Measurements from ENCODE around the gene TMEM72.

TMEM72 gene

GRCh38 chr10:44920252-44920651, 9.1 kb downstream of the TMEM72 start:
- Histone ChIP-seq H3K9me3 (no peaks in the 10 kb centered on the region), H3K27ac (no peak overlapping the region), H3K27me3 (no peaks in the 10 kb centered on the region), H3K36me3 (no peaks in the 10 kb centered on the region), H3K4me3 (ENCODE audit: low read depth in 1 of 2, low read length in 1 of 2) (no peak overlapping the region), H3K4me1 (ENCODE audit: control insufficient read depth in 1 of 2, insufficient read depth in 1 of 2, low read depth in 1 of 2, low read length in 1 of 2) (peaks cover 10 to 12% of the 10 kb centered on the region in 2 experiments)
- TF ChIP-seq CTCF (IDR thresholded peaks at IDR 0.05), result no peak

GRCh38 chr10:44921061-44921460, 9.9 kb downstream of the TMEM72 start:
- no peak for TF ChIP-seq CTCF (IDR thresholded peaks at IDR 0.05)
- H3K4me1 ChIP-seq (ENCODE audit: control insufficient read depth in 1 of 2, insufficient read depth in 1 of 2, low read depth in 1 of 2, low read length in 1 of 2), result peaks cover 2 to 4% of the 10 kb centered on the region in 2 experiments
- H3K36me3 ChIP-seq, result no peaks in the 10 kb centered on the region
- H3K9me3 ChIP-seq, result no peaks in the 10 kb centered on the region
- no peaks in the 10 kb centered on the region for H3K27me3 ChIP-seq
- no peak overlapping the region for H3K27ac ChIP-seq
- H3K4me3 ChIP-seq (ENCODE audit: low read depth in 1 of 2, low read length in 1 of 2), result no peak overlapping the region

GRCh38 chr10:44921506-44921905, 10.4 kb downstream of the TMEM72 start:
- Histone ChIP-seq H3K4me3 (ENCODE audit: low read depth in 1 of 2, low read length in 1 of 2) (no peak overlapping the region), H3K27me3 (no peaks in the 10 kb centered on the region), H3K27ac (no peak overlapping the region), H3K9me3 (no peaks in the 10 kb centered on the region), H3K4me1 (ENCODE audit: control insufficient read depth in 1 of 2, insufficient read depth in 1 of 2, low read depth in 1 of 2, low read length in 1 of 2) (no peaks in the 10 kb centered on the region), H3K36me3 (no peaks in the 10 kb centered on the region)
- no peak for TF ChIP-seq CTCF (IDR thresholded peaks at IDR 0.05)

- no peaks in the 10 kb centered on the region for H3K36me3 ChIP-seq
- TF ChIP-seq CTCF (IDR thresholded peaks at IDR 0.05), result no peak
- no peak overlapping the region for H3K4me3 ChIP-seq (ENCODE audit: low read depth in 1 of 2, low read length in 1 of 2)
- H3K4me1 ChIP-seq (ENCODE audit: control insufficient read depth in 1 of 2, insufficient read depth in 1 of 2, low read depth in 1 of 2, low read length in 1 of 2), result peaks cover 1 to 4% of the 10 kb centered on the region in 2 experiments
- H3K27me3 ChIP-seq, result no peaks in the 10 kb centered on the region
- H3K27ac ChIP-seq, result no peak overlapping the region
- no peaks in the 10 kb centered on the region for H3K9me3 ChIP-seq
Measured at GRCh38 chr10:44922021-44922420, 10.9 kb downstream of the TMEM72 start.

GRCh38 chr10:44922796-44923545, 11.8 kb downstream of the TMEM72 start:
- no peak for TF ChIP-seq CTCF (IDR thresholded peaks at IDR 0.05)
- no peaks in the 10 kb centered on the region for H3K36me3 ChIP-seq
- peaks cover 5 to 6% of the 10 kb centered on the region in 2 experiments for H3K4me1 ChIP-seq (ENCODE audit: control insufficient read depth in 1 of 2, insufficient read depth in 1 of 2, low read depth in 1 of 2, low read length in 1 of 2)
- H3K27me3 ChIP-seq, result no peaks in the 10 kb centered on the region
- no peak overlapping the region for H3K27ac ChIP-seq
- no peaks in the 10 kb centered on the region for H3K9me3 ChIP-seq
- H3K4me3 ChIP-seq (ENCODE audit: low read depth in 1 of 2, low read length in 1 of 2), result no peak overlapping the region
